Medulla oblongata (tissue), 1 donor: ENCODE measurements around the gene UCN3.

ENCODE experiments used
- DNase-seq: peaks from one replicate; pipeline ENCODE4 v3.0.0-alpha.2; 2015; ENCODE audit errors: extremely low spot score

UCN3 gene

DNA sequence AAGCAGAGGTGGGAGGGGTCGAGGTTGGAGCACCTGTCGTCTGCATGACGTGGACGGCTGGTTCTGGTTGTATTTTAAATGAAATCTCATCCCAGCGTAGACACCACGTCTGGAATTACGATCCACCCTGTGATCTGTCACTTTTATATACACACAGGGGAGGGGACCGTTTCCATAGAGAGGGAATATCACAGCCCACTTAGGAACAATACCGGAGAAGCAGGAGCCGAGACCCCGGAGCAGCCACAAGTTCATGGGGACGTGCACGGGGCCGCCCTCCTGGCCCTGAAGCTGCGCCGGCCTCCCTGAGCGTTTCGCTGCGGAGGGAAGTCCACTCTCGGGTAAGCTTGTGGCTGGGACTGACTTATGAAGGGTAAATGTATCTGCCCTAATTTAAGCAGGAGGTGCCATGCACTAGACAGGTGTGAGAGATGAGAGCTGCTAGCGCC lies at the start of gene UCN3:
UCN3 (plus strand) TSS at position 77 of the 449 bp plus-strand sequence. CDS start 8,755 bp downstream, outside the sequence.
- DNase-seq = no peak

DNA sequence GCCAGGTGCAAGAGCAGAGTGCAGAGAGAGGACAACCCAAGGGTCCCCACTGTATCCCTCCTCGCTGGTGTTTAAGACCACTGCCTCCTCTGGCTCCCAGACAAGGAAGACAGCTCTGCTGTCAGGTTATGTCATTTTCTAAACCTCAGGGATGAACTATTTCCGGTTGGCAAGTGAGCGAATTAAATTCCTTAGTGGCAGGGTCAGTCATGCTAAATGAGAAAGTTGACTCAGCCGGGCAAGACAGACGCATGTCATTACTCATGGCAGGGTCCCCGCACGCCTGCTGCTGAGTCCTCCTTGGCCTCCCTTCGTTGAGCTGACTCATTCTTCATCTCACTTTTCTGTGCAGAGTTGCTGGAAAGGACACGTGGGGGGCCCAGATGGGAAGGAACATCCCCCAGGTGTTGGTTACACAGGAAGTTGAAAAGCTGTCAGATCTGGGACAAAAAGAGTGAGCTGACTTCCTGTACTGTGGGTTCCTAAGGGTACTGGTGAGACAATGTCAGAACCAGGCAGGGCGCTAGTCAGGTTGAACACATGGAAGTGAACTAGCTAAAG lies 47.1 kb upstream of the UCN3 start:
- no peak for DNase-seq

DNA sequence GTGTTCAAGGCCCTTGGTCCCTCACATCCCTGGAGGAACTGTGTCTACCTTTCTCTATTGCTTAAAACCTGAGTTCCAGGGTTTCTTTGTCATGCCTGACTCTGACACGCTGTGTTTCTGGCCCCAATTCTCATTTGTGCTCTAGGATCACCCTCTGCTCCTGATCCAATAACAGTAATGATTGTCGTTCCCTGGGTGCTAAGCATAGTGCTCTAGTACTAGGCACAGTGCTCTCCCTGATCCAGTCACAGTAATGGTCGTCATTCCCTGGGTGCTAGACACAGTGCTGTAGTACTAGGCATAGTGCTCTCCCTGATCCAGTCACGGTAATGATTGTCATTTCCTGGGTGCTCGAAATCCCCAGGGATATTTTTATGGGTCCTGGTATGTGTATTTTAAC lies 46.6 kb upstream of the UCN3 start:
- no peak for DNase-seq

- no peak for DNase-seq
These were observed 44.9 kb upstream of the UCN3 start for GRCh38 chr10:5319863-5320262.

GRCh38 chr10:5321273-5321672 lies 43.5 kb upstream of the UCN3 start:
- DNase-seq = no peak

DNA sequence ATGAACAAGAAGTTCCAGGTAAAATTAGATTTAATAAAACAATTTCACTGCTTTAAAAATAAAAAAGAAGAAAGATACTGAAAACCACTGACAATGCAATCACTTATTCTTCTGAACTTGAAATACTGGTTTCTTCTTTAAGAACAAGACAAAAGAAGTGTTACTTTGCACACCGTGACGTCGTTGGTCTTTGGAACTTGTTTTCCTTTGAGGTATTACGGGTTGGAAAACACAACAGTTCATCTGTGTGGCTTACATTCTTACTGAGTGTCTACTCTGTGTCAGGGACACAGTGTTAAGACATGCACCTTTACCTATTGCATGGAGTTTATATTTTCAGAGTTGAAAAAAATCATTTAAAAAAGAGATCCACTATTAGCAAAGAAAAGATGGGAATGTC lies 41.3 kb upstream of the UCN3 start:
- DNase-seq = no peak

GRCh38 chr10:5325076-5325475 lies 39.7 kb upstream of the UCN3 start:
- DNase-seq = no peak

GRCh38 chr10:5334196-5334880 lies 30.4 kb upstream of the UCN3 start:
- no peak for DNase-seq

- no peak for DNase-seq
These were observed 26.8 kb upstream of the UCN3 start for GRCh38 chr10:5338010-5338409.

GRCh38 chr10:5343092-5343491 lies 21.7 kb upstream of the UCN3 start:
- no peak for DNase-seq

- no peak for DNase-seq
These were observed 21.2 kb upstream of the UCN3 start for GRCh38 chr10:5343561-5343960.

- DNase-seq = no peak
These were observed 20.8 kb upstream of the UCN3 start for GRCh38 chr10:5343979-5344378.

- no peak for DNase-seq
These were observed 20.0 kb upstream of the UCN3 start for GRCh38 chr10:5344746-5345145.

DNA sequence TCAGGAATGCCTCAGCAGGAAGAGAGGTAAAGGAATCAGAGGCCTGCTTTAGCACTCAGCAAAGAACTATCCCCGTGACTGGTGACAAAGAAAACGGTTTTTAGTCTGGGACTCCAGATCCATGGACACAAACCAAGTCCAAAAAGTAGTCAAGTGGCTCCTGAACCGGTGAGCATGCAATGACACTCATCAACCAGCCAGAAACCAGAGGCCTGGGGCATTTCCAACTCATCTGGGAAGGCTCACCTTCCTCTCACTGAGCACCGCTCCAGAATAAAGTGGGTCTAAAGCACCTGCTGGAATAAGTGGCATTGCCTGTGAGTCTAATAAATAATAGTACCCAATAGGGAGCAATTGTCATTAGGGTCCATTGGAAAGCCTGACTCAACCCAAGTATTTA lies 17.9 kb upstream of the UCN3 start:
- no peak for DNase-seq

- no peak for DNase-seq
These were observed 15.4 kb upstream of the UCN3 start for GRCh38 chr10:5349362-5349761.

DNA sequence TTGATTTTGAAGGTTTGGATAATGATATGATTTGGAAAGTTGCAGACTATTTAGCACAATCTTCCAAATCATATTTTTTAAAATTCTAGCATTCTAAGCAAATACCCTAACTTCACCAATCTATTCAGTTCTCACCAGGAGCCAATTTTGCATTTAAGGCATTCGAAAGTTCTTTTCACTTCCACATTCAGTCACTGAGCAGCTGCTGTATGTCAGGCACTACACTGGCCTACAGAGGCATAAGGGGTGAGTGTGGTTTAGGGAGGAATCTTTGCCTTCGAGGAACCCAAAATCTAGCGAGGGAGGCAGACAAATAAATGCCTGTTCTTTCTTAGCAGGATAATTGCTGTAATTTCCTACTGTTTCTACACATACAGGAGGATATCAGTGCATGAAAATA lies 10.7 kb upstream of the UCN3 start:
- DNase-seq = no peak

DNA sequence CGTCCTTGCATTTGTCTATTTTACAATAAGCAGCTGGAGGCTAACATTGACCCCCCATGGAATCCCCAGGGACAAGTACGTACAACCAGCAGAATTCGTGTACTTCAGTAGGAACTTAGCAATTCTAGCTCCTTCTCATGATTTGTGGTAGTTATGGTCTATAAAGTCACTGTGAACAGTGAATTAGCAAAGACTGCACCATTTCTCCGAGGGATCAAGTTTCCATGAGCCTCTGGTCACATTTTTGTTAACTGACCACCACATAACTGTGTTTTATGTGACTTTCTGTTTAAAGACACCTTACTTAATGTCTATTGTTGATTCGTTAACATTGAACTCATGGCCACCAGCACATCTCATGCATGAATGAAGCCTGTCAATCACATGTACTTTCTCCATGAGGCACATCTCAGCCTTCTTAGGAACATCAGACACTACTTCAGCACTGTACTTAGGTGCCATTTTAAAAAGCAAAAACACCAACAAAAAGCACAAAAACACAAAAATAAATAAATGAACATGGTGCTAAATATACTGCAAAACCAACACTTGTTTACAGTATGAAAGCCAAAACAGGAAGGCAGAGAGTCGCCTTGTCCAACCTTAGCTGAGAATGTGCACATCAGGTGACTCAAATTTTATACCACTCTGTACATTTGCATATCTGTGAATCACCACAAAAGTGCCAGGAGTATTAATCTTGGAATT lies 9.0 kb upstream of the UCN3 start:
- no peak for DNase-seq

DNA sequence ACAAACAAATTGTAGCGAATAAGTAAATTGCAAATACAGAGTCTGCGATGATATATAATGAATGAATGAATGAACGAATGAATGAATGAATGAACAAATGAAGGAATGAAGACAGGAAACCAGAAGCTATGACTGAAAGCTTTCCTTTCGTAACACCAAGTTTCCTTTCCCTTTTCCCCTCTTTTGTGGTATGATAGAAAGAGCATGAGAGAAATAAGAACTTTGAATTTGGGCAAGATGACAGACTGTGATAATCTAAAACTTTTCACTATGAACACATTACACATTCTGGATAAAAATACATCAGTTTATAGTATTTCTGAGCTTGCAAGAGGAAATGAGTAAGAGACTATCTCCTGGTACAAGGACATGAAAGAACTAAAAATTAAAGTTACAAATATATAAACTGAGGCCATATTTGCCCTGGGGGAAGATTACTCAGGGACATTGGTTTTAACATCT lies 8.4 kb upstream of the UCN3 start:
- DNase-seq = no peak

DNA sequence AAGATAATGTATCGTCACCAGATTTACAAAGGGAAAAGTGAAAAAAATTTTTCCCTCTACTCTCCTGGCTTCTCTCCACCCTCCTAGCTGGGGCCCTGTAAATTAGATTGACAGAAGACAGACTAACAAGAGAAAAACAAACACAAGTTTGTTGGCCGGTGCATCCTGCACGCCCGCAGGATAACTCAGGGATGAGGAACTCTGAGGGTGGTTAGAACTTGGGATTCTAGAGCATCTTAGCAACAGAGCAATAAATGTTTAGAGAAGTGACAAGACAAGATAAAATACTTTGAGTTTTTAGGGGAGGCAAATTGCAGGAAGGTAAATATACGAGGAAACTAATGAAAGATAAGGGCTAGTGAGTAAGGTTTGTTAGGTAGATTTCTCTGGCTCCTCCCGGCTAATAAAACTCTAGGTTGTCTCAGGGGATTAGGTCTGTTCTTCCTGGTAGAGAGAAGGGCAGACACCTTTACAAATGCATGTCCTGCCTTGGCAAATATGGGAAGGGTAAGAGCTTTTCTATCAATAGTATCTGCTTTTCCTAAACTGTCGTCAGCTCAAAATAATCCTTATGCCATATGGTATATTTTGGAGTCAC lies 4.3 kb upstream of the UCN3 start:
- no peak for DNase-seq

DNA sequence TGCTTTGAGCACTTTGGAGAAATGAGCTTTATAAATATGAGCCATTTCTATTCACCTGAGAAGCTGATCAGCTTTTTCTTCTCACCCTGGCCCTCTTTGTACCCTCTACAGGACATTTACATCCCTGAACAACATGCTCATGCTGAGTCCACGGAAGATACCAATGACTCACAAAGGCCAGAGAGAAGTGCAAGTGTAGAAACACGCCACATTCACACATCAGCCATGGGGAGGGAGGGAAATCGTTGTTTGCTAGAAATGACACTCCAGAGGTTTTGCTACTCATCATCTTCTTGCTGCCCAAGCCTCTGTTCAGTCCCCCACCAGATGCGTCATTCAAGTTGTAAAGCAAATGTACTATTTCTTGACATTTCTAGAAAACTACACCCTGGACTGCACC lies 2.8 kb upstream of the UCN3 start:
- no peak for DNase-seq

DNA sequence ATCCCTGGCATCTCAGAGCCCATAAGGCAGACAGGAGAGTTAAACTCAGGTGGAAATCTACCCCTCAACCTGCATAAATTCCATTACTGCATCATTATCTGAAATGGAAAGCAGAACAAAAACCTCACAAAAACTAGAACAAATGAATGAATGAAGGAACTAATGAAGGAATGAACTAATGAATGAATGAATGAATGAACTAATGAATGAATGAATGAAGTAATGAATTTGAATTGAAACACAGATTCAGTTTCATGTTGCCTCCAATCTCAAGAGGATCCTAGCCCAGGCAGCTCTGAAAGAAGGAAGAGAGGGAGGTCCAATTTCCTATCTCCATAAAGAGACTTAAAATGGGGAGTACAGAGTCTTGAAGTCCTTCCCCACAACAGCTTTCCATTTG lies 1.9 kb upstream of the UCN3 start:
- no peak for DNase-seq

DNA sequence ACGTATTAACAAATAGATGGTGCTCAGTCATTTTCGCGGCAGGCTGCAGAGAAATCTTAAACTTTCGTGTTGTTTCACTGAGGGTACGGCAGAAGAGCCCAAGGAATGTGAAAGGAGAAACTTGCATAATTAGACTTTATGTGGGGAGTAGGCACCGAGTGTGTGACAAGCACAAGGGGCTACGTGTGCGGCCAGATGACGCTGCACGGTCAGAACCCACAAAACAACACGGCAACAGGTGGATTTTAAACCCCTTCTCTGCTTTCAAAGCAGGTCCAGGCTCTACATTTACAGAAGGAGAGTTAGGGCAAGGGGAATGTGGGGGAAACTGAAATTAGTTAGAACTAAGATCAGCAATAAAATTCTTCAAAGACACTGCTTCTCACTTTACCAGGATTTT lies 392 bp upstream of the UCN3 start:
- no peak for DNase-seq

DNA sequence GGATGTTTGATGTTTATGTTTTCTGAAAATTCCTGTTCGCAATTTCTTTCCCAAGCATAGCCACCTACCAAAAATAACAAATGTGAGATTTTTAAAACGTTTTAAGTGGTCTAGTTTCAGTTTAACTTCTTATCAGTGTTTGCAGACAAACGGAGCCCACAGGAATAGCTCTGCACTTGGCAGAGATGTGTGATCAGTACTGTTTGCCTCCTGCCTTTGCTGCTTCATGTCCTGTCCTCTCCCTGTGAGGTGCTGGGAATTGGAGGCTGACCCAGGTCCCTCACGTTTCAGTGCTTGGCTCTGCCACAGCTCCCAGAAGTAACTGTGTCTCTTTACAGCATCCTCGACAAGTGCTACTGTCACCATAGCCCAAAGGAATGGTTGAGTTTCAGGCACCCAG lies 1.2 kb downstream of the UCN3 start:
- DNase-seq = no peak
